GM23248 (cell line): Measurements from ENCODE around the gene RELB. TPM values are rescaled to one million over a fixed set of nuclear protein-coding genes. Genes with fewer than 3 reads are reported as not detected.

Experiments
- DNase-seq: peaks from one replicate; pipeline ENCODE4 v3.0.0-alpha.2; 2015
- H2AFZ ChIP-seq: fragments of 200-600 bp; sonication (generic); 2 replicates; pipeline ENCODE4 v1.6.1; 2016; ENCODE audit warnings: antibody characterized with exemption
- H3F3A ChIP-seq: fragments of 200-600 bp; sonication (generic); 2 replicates; pipeline ENCODE4 v1.6.1; 2016; ENCODE audit warnings: mild to moderate bottlenecking, antibody characterized with exemption, mixed run types; ENCODE audit not compliant: insufficient read depth
- H3K27ac ChIP-seq: fragments of 200-600 bp; sonication (generic); 2 replicates; pipeline ENCODE4 v1.5.1; 2016; ENCODE audit warnings: mild to moderate bottlenecking
- H3K27me3 ChIP-seq: fragments of 200-600 bp; sonication (generic); replicated peaks from 2 replicates; pipeline ENCODE4 v1.6.1; 2016; ENCODE audit warnings: mild to moderate bottlenecking; ENCODE audit not compliant: insufficient read depth
- H3K36me3 ChIP-seq: fragments of 200-600 bp; sonication (generic); 2 replicates; pipeline ENCODE4 v1.6.1; 2016; ENCODE audit warnings: low read depth, mild to moderate bottlenecking
- H3K4me1 ChIP-seq: fragments of 200-600 bp; sonication (generic); 2 replicates; pipeline ENCODE4 v1.6.1; 2016; ENCODE audit warnings: mild to moderate bottlenecking; ENCODE audit not compliant: insufficient read depth
- H3K4me2 ChIP-seq: fragments of 200-600 bp; sonication (generic); one replicate; pipeline ENCODE4 v1.6.1; 2016; ENCODE audit warnings: mild to moderate bottlenecking; ENCODE audit not compliant: unreplicated experiment
- H3K4me3 ChIP-seq: fragments of 200-600 bp; sonication (generic); 2 replicates; pipeline ENCODE4 v1.5.1; 2016; ENCODE audit warnings: mild to moderate bottlenecking
- H3K79me2 ChIP-seq: fragments of 200-600 bp; sonication (generic); 2 replicates; pipeline ENCODE4 v1.6.1; 2016; ENCODE audit warnings: mild to moderate bottlenecking; ENCODE audit not compliant: insufficient read depth
- H3K9ac ChIP-seq: fragments of 200-600 bp; sonication (generic); 2 replicates; pipeline ENCODE4 v1.6.1; 2016; ENCODE audit warnings: mild to moderate bottlenecking
- H3K9me2 ChIP-seq: fragments of 200-600 bp; sonication (generic); 2 replicates; pipeline ENCODE4 v1.6.1; 2016; ENCODE audit warnings: mixed run types, mild to moderate bottlenecking, moderate library complexity; ENCODE audit not compliant: insufficient read depth
- H3K9me3 ChIP-seq: fragments of 200-600 bp; sonication (generic); one replicate; pipeline ENCODE4 v1.6.1; 2017; ENCODE audit warnings: low read depth
- H4K20me1 ChIP-seq: fragments of 200-600 bp; sonication (generic); 2 replicates; pipeline ENCODE4 v1.6.0; 2016; ENCODE audit not compliant: insufficient read depth
- EZH2 ChIP-seq: fragments of 200-600 bp; sonication (generic); IDR thresholded peaks from 2 replicates; pipeline ENCODE4 v1.6.1; 2018; ENCODE audit warnings: antibody characterized with exemption, mild to moderate bottlenecking; ENCODE audit not compliant: insufficient read depth, poor library complexity, severe bottlenecking
- EZH2phosphoT487 ChIP-seq: fragments of 200-600 bp; sonication (generic); IDR thresholded peaks from 2 replicates; pipeline ENCODE4 v1.6.1; 2018; ENCODE audit warnings: antibody characterized with exemption, moderate library complexity, mild to moderate bottlenecking, low read depth; ENCODE audit not compliant: insufficient read depth
- WGBS, 2 experiments: methylation state at CpG; one replicate each; pipeline ENCODE4 v1.1.6; 2015 to 2017; ENCODE audit warnings: low lambda C conversion rate in 2 of 2, low coverage in 1 of 2; ENCODE audit errors: missing lambda C conversion rate in 2 of 2; 5-methylcytosine and 5-hydroxymethylcytosine counted together
- in situ Hi-C: fragments of 300-500 bp; cut with MboI; formaldehyde crosslinking; loops from 2 replicates; pipeline ENCODE4 v1.15.0; 2020
- polyA plus RNA-seq: library from polyadenylated mRNA; unstranded; fragments of >200 nt; fragmentation: Nextera tagmentation; extraction: Ambion mirVana; gene quantifications from 2 replicates; pipeline ENCODE4 v1.2.1, GENCODE V29; 2016
- total RNA-seq: library from RNA; depleted of rRNA; stranded (reverse); fragments of >200 nt; shearing (Covaris generic); gene quantifications from 2 replicates; pipeline ENCODE4 v1.2.3, GENCODE V29; 2014

The RELB gene
- total and polyA plus RNA-seq, 2 experiments from 2014 or later = 10.0 to 12.5 TPM

- H3K4me1 ChIP-seq = no peaks in the 10 kb centered on the region
- no peak overlapping the region for H3K4me2 ChIP-seq
- H3K4me3 ChIP-seq = no peak overlapping the region
- H3K27me3 ChIP-seq = no peaks in the 10 kb centered on the region
- no peaks in the 10 kb centered on the region for H3K9me2 ChIP-seq
- no peak for DNase-seq
- no peak overlapping the region for H2AFZ ChIP-seq
- H3K9me3 ChIP-seq = no peaks in the 10 kb centered on the region
- no peak overlapping the region for H3K9ac ChIP-seq
- peaks cover 7% of the 10 kb centered on the region; the same call in 1 of the 2 replicates for H3K36me3 ChIP-seq
- no peaks in the 10 kb centered on the region for H4K20me1 ChIP-seq
- no peak overlapping the region for H3K27ac ChIP-seq
- peaks cover 19% of the 10 kb centered on the region; the same call in 1 of the 2 replicates for H3F3A ChIP-seq
- peaks cover 7% of the 10 kb centered on the region for H3K79me2 ChIP-seq
- in situ Hi-C loops = no loop called here
- 63 to 66% methylated on average over 8 to 11 of the region's 11 CpGs for WGBS, 2 experiments
- TF ChIP-seq EZH2phosphoT487 (no peak), EZH2 (no peak)
Observed at GRCh38 chr19:45074744-45075300, 73.6 kb downstream of the RELB start.

GRCh38 chr19:45075301-45076028 lies 74.2 kb downstream of the RELB start:
- H3K27ac ChIP-seq = no peak overlapping the region
- TF ChIP-seq EZH2 (no peak), EZH2phosphoT487 (no peak)
- in situ Hi-C loops = no loop called here
- peak overlapping the region; percentile 77 for H2AFZ ChIP-seq
- H3K9me2 ChIP-seq = no peaks in the 10 kb centered on the region
- no peak overlapping the region for H3K4me2 ChIP-seq
- H3K4me3 ChIP-seq = peak overlapping the region; percentile 58; the same call in 1 of the 2 replicates
- peaks cover under 1% of the 10 kb centered on the region; the same call in 1 of the 2 replicates for H3K36me3 ChIP-seq
- WGBS, 2 experiments = 20 to 32% methylated on average over 15 to 25 of the region's 26 CpGs
- peaks cover 19% of the 10 kb centered on the region; the same call in 1 of the 2 replicates for H3F3A ChIP-seq
- no peak overlapping the region for H3K9ac ChIP-seq
- H3K27me3 ChIP-seq = no peaks in the 10 kb centered on the region
- peaks cover 4% of the 10 kb centered on the region; the same call in 1 of the 2 replicates for H3K4me1 ChIP-seq
- no peaks in the 10 kb centered on the region for H3K9me3 ChIP-seq
- DNase-seq = peak; percentile 26
- H3K79me2 ChIP-seq = peaks cover 13% of the 10 kb centered on the region
- H4K20me1 ChIP-seq = no peaks in the 10 kb centered on the region

GRCh38 chr19:45076029-45076850 lies 75.0 kb downstream of the RELB start, which contains the start of gene ZNF296:
Gene ZNF296 (minus strand): TSS chr19:45076478. CDS start chr19:45076373, 105 bp downstream.
- TF ChIP-seq EZH2 (no peak), EZH2phosphoT487 (no peak)
- H3K4me2 ChIP-seq = peak within 1 kb of the TSS; percentile 57
- no peaks in the 10 kb centered on the region for H3K9me2 ChIP-seq
- in situ Hi-C loops = no loop called here
- WGBS, 2 experiments = 5 to 7% methylated on average over 28 to 56 of the region's 81 CpGs
- H3K27me3 ChIP-seq = no peaks in the 10 kb centered on the region
- H2AFZ ChIP-seq = peak within 1 kb of the TSS; percentile 77
- H3K9me3 ChIP-seq = no peaks in the 10 kb centered on the region
- H4K20me1 ChIP-seq = no peaks in the 10 kb centered on the region
- H3F3A ChIP-seq = peaks cover 19% of the 10 kb centered on the region; the same call in 1 of the 2 replicates
- peak; percentile 63 for DNase-seq
- no peaks in the 10 kb centered on the region for H3K36me3 ChIP-seq
- H3K27ac ChIP-seq = no peak within 1 kb of the TSS
- H3K9ac ChIP-seq = peak within 1 kb of the TSS; percentile 49
- peaks cover 21% of the 10 kb centered on the region for H3K79me2 ChIP-seq
- peak within 1 kb of the TSS; percentile 58 for H3K4me3 ChIP-seq
- H3K4me1 ChIP-seq = peaks cover 8% of the 10 kb centered on the region
